GM18909 (cell line): Measurements from ENCODE around the gene STRN3.
"Not testable (repeated sequence)": the region's sequence is repeated elsewhere in the genome, so short reads cannot be mapped to it uniquely, and the experiment has no call there.

Experiments
- ATAC-seq: cut with Tn5 transposase; IDR thresholded peaks from one replicate; pipeline ENCODE4 v1.9.1; 2021; ENCODE audit warnings: mild to moderate bottlenecking; ENCODE audit not compliant: unreplicated experiment, poor library complexity

STRN3 gene

GRCh38 chr14:30972882-30973582, 53.1 kb downstream of the STRN3 start:
- ATAC-seq = no peak

DNA sequence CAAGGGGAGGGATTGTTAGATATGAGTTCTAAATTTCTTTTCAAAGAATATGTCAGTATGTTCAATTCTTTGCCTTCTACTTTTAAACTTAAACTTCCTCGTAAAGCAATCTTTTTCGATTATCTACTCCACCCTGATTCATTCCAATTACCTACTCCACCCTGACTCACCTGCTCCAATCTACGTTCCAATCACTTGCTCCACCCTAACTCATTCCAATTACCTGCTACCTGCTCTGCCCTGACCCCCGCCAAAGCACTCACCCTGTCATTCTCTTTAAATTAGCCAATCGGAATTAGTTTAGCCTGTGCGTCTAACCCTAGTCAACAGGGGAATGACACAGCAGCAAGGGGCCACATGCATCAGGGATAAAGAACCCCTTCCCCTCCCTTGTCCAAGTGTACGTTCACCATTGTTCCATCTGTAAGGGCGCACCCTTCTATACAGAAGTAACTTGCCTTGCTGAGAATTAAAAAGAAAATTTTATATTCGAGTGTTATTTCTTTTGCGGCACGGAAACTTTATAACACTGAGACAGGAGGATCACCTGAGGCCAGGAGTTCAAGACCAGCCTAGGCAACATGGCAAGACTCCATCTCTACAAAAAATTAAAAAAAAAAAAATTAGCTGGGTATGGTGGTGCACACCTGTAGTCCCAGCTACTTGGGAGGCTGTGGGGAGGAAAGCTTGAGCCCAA, 54.0 kb downstream of the STRN3 start:
- not testable (repeated sequence) for ATAC-seq

DNA sequence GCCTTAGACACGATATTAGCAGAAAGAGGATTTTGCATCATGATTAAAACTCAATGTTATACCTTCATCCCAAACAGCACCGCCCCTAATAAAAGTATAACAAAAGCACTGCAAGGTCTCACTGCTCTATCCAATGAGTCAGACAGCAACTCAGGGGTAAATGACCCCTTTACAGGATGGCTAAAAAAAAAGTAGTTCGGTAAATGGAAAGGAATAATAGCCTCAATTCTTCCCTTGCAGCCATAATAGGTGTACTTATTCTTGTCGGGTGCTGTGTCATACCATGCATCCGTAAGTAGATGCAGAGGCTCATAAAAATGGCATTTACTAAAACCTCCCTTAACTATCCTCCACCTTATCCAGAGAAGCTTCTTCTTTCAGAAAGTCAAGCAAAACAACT, 54.6 kb downstream of the STRN3 start:
- ATAC-seq = no peak

DNA sequence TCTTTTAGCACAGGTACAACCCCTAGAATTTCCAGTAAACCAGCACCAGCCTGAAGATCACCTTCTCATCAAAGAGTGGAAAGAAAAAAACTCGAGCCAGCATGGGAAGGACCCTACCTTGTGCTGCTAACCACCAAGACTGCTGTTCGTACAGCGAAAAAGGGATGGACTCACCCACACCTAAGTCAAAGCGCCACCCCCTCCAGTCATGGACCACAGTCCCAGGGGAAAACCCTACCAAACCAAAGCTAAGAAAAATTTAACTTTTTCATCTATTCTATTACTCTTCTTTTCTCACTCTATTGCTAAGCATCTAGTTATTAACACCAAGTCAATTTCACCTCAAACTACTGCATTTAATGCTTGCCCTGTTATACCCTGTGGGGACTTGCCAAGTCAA, 56.4 kb downstream of the STRN3 start:
- ATAC-seq = not testable (repeated sequence)

DNA sequence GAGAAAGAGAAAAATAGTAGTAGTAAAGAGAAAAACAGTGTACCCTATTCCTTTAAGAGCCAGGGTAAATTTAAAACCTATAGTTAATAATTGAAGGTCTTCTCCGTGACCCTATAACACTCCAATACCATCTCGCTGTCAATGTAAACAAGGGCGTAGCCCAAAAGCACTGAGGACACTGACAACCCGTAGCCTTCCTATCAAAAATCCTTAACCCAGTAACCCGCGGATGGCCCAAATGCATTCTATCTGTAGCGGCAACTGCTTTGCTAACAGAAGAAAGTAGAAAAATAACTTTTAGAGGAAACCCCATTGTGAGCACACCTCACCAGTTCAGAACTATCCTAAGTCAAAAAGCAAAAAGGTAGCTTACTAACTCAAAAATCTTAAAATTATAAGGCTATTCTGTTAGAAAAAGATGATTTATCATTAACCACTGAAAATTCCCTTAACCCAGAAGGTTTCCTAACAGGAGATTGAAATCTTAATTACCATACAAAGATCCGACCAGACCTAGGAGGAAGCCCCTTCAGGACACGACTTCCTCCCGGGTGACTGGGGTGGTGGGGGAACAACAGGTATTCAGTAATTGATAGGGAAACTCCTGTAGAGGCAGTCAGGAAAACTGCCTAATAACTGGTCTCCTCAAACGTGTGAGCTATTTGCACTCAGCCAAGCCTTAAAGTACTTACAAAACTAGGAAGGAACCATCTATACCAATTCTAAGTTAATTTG, 58.6 kb downstream of the STRN3 start:
- ATAC-seq = not testable (repeated sequence)

DNA sequence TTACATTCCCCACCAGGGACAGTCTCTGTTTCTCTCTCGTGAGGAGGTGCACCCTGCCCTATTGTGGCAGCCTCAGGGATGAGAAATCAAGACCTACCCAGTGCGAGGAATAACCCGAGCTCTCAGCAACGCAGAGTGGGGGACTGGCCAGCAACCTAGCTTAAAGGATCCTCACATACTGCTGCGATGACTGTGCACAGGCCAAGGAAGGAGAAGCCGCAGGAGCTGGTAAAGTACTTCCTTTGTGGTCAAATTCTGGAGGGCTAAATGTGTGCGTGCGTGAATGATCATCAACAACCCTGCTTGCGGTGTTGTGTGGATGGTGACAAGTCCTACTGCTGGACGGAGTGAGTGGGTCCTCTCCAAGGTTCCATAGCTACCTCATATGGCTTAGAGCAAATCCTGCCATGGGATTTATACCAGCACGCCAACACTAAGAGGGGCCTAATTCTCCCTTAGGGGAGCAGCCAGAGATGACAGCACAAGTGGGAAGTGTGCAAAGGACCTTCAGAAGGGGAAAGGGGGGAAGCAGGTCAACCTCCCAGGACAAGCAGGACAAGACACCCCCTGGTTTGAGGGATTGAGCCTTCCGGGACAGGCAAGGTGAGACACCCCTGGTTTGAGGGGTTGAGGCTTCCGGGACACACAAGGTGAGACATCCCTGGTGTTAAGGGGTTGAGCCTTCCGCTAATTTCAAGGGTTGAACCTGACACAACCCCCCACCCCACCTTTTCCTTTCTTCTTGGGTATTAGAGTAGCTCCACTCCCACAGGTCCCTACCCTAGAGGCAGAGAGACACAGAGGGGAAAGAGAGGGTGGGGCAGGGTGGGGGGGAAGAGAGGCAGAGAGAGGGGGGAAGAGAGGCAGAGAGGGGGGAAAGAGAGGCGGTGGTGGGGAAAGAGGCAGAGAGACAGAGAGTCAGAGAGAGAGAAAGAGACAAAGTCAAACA, 59.5 kb downstream of the STRN3 start:
- no peak for ATAC-seq

DNA sequence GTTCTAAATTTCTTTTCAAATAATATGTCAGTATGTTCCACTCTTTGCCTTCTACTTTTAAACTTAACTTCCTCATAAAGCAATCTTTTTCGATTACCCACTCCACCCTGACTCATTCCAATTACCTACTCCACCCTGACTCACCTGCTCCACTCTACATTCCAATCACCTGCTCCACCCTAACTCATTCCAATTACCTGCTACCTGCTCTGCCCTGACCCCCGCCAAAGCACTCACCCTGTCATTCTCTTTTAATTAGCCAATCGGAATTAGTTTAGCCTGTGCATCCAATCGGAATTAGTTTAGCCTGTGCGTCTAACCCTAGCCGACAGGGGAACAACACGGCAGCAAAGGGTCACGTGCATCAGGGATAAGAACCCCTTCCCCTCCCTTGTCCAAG, 60.3 kb downstream of the STRN3 start:
- not testable (repeated sequence) for ATAC-seq

DNA sequence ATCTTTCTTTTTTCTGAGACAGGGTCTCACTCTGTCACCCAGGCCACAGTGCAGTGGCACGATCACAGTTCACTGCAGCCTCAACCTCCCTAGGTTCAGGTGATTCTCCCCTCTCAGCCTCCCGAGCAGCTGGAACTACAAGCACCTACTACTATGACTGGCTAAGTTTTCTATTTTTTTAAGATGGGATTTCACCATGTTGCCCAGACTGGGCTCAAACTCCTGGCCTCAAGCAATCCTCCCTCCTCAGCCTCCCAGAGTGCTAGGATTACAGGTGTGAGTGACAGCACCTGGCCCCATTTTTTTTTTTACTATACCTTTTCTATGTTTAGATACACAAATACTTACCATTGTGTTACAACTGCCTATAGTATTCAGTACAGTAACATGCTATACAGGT, 63.6 kb downstream of the STRN3 start:
- not testable (repeated sequence) for ATAC-seq

GRCh38 chr14:30961330-30961729, 64.8 kb downstream of the STRN3 start:
- ATAC-seq = no peak

- ATAC-seq = no peak
Observed at GRCh38 chr14:30960216-30960615, 66.0 kb downstream of the STRN3 start.

GRCh38 chr14:30958555-30959407, 67.4 kb downstream of the STRN3 start:
- ATAC-seq = no peak

DNA sequence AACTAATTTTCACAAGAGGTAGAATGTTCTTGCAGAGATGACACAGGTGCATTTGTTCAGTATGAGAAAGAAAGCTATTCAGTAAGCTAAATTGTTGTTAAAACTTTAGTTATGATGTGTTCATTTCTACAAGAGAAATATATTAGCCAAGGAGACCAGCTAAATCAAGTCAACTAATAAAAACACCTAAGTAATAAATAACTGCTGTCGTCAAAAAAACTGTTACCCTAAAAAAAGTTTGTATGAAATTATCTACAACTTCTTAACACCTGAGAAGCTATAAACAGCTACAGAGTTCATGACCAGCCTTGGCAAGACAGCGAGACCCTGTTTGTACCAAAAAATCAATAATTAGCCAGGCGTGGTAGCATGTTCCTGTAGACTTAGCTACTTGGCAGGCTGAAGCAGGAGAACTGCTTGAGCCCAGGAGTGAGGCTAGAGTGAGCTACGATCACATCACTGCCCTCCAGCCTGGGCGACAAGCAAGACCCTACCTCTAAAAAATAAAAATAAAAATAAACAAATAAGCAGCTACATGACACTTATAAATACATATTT, 68.3 kb downstream of the STRN3 start:
- ATAC-seq = peak; percentile 93

DNA sequence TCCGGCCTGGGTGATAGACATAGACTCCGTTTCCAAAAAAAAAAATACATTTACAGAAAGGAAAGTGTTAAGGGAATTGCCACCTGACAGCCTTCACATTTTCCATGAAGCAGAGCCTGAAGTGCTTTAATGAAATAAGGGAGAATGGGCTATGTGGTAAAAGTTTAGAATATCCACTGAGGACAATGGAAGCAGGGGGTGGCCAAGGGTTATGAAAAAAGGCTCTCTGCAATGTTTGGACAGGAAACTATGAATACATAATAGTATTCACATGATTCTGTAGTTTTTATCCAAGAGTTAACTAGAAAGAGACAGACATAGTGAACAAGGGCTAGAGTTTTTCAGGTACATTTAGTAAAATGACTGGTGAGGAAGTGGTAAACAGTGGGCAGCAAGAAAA, 76.5 kb downstream of the STRN3 start:
- no peak for ATAC-seq

- no peak for ATAC-seq
Observed at GRCh38 chr14:30943694-30944093, 82.5 kb downstream of the STRN3 start.

- ATAC-seq = no peak
Observed at GRCh38 chr14:30940886-30941285, 85.3 kb downstream of the STRN3 start.

DNA sequence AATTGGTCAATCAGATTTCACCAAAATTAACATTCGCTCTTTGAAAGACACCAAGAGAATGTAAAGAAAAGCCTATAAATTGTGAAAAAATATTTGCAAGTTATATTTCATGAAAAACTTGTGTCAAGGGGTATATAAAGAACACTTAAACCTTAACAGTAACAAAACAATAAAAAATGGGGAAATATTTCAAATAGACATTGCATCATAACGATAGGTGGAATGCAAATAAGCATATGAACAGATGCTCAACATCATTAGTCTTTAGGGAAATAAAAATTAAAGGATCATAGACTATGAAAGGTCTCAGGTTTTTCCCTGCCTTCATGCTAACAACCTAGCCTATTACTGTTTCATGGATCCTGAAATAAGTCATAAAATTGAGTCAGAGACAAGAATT, 87.6 kb downstream of the STRN3 start:
- ATAC-seq = no peak

DNA sequence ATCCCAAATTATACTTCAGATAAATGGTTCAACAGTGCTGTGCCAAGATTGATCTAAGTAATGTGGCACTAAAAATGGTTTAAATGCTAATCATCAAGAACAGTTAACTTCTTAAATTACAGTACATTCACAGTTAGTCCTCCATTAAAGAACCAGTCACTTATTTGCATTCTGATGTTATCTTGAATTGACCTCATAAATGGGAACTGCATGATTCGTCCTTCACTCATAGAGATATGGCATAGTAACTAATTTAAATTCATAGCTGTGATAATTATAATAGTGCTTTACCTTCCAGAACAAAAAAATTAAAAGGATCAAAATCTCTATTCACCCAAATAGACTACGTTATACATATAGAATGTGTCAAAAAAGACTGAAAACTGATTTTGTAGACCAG, 90.7 kb downstream of the STRN3 start:
- ATAC-seq = no peak

GRCh38 chr14:30933937-30934336, 92.2 kb downstream of the STRN3 start:
- not testable (repeated sequence) for ATAC-seq

GRCh38 chr14:30928462-30928861, 97.7 kb downstream of the STRN3 start:
- ATAC-seq = peak; percentile 61
